HG02870 (cell line): ENCODE results near the gene ARHGAP31.
A peak's percentile ranks its signal among the peaks of the same experiment; 100 is the strongest.
"Not testable (repeated sequence)": the region's sequence is repeated elsewhere in the genome, so short reads cannot be mapped to it uniquely, and the experiment has no call there.

Experiments used
- ATAC-seq: cut with Tn5 transposase; IDR thresholded peaks from one replicate; pipeline ENCODE4 v1.9.1; 2021; ENCODE audit warnings: mild to moderate bottlenecking, moderate library complexity; ENCODE audit not compliant: unreplicated experiment

The ARHGAP31 gene

DNA sequence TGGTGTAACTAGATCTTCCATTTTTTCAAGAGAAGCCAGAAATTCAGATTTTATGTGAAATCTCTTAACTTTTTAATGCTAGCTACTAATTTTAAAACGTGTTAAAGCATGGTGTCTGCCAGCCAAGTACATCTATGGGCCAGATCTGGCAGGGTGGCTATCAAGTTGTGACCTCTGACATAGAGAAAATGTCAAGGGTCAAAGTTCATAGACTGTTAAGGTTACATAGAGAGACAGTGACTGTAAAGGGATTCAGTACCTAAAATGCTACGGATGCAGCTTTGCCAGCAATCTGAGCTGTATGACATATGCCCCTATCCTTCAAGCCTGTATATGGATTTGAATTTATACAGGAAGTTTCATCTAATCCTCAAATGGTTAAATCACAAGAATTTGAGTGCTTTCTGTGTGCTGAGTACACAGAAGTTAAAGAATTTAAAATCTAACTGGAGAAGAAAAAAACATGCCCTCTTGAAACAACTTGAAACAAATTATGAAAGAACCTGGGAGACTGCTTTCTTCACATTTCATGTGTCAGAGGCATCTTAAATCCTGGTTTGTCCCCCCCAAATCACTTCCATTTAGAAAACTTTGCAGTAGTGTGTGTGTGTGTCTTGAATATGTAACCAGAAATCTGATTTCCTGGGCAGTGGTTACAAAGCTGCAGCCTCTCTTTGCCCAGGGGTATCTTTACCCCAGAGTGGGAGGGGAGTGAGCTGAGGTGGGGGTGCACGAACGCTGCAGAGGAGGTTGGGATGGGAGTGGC, 895 bp upstream of the ARHGAP31 start:
- ATAC-seq, result no peak

DNA sequence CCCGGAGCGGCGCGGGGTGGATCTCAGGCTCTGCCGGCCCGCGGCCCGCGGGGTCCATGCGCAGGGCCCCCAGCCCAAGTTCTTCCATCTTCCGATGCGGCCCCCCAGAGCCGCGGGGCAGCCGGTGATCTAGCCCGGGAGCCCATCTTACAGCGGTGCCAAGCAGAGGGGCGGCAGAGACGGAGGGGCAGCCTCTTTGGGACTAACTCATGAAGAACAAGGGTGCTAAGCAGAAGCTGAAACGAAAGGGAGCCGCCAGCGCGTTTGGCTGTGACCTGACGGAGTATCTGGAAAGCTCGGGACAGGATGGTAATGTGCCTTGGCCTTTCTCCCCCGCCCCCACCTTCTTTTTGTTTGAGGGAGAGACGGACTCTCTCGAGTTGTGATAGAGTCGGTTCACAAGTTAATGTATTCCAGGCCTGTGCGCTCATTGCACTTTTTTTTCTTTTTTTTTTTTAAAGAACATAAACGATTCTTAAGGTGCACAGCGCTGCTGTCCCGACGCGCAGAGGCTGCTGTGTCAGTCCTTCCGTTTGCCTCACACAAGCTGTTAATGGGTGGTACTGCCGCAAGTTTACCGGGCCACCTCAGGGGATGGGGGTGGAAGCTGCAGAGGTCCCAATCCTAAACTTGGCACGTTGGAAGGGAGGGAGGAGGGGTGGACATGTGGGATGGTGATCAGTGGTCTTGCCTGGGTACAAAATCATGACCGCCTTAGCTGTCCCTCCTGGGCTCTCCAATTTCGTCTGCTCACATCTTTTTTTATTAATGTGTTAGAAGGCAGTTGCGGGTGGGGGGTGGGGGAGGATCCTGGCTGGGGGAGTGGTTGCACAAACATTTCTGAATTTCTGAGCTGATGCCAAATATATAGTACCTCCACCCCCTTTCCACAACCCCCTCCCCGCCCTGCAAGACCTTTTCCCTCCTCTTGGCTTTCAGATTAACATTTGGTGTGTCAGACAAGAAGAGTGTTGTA, 801 bp downstream of the ARHGAP31 start:
- peak; percentile 26 for ATAC-seq

DNA sequence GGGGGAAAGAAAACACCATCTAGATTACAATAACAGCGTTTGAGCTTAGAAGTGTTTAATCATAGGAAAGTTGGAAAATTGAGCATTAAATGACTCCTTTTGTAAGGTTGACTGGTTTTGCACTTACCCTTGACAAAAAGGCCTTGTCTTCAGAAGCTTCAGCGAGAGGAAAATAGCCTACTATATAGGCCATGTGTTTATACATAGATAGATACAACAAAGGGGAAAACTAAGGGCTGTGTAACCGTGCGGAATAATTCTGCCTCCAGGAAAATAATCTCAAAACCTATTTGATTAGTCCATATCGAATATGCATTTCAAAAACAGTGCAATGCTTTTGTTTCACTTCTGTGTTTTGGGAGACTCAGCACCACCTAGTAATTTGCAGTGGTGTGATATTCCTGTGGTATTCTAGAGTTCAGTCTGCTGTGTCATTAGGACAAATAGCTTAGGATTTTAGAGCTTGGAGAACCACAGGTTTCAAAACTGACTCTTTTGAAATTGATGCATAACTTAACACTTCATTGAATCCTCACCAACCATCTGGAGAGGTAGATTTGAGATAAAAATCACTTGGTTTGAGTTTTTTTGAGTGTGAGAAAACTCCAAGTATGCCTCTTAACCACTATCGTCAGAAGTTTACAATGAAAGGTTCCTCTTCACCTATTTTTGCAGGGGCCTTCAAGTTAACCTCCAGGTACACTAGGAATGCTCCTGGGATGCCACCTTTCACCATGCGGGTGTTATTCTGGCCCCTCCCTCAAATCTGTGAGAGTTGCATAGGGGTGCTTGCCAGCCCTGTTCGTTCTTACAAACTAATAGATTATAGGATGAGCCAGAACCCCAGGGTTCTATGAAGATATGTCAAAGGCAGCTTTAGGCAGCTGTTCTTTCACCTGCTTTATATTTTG, 1.9 kb downstream of the ARHGAP31 start:
- no peak for ATAC-seq

DNA sequence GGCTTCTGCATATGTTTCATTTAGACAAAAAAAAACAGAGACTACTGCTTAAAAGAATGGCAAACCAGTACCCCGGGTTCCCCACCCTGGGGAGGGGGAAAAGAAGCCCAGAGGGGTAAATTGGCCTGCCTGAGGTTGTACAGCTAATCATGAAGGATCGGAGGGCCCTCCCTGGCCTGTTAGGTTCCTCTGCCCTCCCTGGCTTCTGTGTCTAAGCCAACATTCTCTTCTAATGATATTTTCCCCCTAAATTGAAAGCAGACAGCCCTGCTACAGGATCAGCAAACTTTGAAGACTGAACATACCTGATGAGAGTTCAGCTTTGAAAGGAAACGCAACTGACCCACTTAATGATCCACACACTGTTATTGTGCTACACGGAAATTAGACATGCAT, 2.5 kb downstream of the ARHGAP31 start:
- ATAC-seq, result no peak

DNA sequence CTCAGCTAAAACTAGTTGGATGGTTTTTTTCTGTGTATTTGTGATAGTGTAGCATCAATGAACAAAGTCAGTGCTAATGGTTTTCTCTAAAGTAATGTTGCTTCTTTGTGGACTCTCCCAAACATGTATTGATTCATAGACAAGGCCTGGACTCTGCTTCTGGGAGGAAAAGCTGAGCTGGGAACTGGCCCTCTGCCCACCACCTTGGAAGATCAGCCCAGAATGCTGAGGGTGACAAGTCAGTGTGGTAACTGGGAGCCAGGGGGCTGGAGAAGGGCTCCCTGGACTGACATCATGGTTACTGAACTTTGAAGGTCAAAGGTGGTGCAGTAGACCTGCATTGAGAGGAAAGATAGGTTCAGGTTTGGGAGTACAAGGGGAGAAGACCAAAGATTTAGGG, 3.0 kb downstream of the ARHGAP31 start:
- ATAC-seq, result no peak

DNA sequence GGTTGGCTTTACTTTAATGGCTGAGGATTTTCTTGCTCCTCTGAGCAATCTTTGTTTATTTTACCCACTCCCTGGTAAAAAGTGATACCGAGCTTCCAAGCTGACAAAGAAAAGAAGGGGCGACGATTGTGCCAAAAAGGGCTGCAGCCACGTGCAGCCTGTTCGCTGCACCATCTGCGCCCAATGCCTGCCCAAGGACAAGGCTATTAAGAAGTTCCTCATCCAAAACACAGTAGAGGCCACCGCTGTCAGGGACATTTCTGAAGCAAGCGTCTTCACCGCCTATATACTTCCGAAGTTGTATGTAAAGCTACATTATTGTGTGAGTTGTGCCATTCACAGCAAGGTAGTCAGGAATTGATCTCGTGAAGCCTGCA, 4.4 kb downstream of the ARHGAP31 start:
- ATAC-seq, result no peak

DNA sequence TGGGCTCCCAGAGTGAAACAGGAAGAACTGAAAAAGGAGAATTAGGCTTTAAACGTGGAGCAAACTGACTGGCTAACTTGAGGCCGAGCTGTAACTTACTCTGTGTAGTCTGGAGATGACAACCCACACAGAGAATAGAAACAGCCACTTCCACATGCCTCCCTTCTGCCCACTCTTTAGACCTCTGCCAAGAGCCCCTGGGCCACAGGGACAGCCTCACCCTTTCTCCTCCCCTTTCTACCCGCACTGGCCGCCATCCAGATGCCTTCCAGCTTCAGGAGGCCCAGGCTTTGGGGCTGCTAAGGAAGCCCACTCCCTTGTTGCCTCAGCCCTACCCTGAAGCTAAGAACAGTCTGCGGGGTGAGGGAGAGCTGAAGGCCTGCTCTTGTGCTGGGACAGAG, 6.8 kb downstream of the ARHGAP31 start:
- ATAC-seq, result peak; percentile 30

DNA sequence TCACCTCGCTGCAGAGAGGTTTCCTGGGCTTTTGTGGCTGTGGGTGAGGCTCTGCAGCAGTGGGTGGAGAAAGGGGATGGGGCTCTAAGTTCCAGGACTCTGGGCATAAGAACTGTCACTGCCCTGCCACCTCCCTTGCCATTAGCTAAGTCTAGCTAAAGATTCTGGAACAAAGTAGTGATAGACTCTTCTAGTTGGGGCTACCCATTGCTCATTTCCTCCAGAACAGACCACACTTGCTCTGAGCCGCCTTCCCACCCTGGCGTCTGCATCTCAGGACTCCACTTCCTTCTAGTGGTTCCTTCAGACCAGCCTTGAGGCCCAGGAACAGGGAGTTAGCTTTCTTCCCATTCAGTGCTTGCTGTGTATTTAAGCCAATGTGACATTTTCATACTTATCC, 7.5 kb downstream of the ARHGAP31 start:
- ATAC-seq, result no peak

DNA sequence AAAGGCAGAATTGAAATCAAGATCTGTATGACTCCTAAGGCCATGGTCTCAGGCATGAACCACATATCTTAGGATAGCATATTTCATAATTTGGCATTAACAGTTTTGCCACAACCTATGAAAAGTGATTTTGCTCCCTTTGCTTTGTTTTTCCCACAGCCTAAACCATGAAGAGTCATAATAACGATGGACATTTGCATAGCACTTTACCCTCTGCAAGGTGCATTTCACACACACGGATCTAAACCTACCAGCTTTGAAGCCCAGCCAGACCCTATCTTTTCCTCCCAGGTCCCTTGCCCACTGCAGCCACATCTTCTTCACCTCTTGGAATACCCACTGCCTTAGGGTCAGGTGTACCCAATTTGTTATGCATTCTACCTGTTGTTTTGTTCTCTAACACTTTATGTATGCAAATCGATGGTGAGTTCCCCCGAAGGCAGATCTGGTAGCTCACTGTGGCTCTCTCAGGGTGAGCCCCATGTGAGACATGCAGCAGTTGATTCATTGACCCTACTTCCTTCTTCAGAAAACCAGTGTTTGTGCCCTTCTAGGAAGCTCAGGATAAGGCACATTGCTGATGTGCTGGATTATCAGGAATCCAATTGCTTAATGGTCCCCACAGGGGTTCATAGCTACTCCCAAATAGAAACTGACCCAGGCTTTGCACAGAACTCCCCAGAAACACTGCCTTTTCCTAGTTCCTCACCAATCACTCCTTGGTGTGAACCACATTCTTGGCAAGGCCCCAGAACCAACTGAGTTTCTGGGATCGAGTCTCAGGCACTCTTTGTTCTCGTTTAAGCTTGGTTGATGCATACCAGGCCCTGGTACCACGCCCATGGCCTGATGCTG, 8.7 kb downstream of the ARHGAP31 start:
- ATAC-seq, result peak; percentile 60

DNA sequence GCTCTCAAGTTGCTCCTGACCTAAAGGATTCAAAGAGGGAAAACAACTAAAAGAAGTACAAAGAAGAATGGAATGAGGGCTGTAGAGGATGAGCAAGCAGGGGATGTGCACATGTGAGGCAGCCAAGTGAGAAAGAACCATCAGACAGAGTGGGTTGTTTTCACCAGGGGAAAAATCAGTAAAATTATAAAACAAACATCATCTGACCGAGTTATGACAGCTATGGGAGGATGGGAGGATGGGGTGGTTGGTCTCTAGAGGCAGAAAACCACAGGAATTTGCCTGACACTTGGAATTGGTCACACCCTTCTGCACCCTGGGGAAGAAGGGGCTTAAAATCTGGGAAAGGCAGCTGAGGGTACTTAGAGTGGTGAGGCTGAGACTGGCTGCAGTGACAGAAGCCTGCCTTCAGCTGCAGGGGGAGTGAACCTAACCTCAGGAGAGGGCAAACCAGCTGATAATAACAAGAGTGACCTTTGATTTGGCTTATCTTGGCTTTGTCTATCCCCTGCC, 10.1 kb downstream of the ARHGAP31 start:
- ATAC-seq, result no peak

DNA sequence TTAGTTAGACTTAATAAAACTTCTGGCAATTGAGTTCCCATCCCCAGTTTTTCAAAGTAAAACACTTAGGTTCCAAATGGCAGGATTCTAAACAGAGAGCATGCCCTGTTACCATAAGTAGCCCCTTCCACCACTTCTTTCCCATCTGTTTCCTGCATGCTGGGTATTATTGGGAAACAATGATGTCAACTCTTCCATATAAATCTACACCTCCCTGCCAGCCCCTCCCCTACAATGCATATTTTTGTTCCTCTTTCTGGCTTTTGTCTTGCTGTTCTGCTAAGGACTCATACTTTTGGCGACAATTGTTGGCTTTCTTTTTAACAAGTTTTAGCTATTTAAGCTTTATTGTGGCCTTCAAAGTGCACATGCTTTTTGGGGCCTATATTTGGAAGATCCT, 11.1 kb downstream of the ARHGAP31 start:
- no peak for ATAC-seq

DNA sequence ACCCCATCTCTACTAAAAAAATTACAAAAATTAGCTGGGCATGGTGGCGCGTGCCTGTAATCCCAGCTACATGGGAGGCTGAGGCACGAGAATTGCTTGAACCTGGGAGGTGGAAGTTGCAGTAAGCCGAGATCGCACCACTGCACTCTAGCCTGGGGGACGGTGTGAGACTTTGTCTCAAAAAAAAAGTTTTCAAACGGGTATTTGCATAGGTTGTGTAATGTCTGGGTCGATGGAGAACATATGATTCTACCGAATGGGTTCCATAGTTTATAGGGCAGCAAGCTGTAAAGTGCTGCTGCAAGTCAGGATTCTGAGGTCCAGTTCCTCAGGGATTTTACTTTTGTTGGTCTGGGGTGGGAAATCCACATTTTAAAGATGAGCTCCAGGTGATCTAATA, 12.2 kb downstream of the ARHGAP31 start:
- ATAC-seq, result not testable (repeated sequence)

DNA sequence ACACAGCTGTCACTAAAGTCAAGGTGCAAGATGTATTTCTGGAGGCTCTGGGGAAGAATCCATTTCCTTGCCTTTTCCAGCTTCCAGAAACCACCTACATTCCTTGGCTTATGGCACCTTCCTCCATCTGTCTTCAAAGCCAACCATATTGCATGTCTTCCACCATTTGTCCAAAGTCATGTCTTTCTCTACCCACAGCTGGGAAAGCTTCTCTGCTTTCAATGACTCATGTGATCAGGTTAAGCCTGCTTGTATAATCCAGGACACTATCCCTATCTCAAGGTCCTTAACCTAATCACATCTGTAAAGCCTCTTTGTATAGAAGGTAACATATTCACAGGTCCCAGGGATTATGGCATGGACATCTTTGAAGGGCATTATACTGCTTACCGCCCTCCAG, 14.2 kb downstream of the ARHGAP31 start:
- no peak for ATAC-seq

DNA sequence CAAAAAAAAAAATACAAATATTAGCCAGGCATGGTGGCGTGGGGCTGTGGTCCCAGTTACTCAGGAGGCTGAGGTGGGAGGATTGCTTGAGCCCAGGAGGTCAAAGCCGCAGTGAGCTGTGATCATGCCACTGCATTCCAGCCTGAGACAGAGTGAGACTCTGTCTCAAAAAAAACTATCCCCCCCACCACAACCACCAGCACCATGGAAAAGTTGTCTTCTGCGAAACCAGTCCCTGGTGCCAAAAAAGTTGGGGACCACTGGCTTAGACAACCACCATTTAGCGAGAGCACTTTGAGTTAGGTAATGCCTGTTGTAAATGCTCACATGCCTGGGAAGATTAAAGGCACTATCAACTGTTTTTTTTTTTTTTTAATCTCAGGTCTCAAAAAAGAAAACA, 15.4 kb downstream of the ARHGAP31 start:
- ATAC-seq, result no peak

DNA sequence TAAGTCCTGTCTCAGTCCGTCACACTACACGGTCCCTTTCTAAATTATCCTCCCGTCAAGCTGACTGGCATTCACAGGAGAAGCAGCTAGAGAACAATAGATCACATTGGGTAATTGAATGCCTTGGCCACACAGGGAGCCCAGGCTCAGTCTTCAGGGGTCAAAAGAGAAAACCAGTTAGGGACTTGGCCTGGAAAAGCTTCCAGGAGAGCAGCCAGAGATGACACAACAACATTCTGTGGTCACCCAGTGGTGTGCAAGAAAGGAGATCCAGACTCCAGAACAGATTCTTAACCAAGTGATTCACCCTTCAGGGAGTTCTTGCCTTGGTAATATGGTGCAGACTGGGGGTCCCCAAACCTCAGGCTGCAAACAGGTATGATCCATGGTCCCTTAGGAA, 15.9 kb downstream of the ARHGAP31 start:
- no peak for ATAC-seq

DNA sequence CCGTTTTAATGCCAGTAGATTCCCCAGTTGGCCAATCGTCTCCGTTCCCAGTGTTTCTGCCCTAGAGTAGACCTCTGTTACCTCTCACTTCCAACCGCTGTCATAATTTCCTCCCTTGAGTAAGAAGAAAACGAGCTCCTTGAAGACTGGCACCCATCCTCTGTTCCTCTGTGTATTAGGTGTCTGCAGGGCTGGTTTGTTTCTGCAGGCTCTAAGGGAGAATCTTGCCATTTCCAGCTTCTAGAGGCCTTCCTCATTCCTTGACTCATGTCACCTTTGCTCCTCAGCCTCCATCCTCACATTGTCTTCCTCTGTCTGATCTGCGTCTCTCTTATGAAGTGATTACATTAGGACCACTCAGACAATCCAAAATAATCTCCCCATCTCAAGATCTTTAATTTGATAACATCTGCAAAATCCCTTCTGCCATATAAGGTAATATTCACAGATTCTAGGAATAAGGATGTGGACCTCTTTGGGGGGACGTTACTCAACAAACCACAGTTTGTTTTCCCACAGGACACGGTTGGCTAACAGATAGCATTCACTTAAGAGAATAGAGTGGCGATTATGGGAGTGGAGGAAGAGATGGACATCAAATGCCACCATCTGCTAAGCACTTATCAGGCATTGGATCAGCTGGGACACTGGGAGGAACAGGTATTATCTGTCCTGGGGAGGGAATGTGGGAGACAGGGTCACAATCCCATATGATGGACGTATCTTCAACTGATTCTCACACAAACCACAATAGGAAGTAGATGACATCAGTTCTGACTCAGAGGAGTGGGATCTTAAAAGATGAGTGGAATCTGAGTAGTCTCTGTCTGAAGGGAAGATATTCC, 17.1 kb downstream of the ARHGAP31 start:
- ATAC-seq, result no peak

DNA sequence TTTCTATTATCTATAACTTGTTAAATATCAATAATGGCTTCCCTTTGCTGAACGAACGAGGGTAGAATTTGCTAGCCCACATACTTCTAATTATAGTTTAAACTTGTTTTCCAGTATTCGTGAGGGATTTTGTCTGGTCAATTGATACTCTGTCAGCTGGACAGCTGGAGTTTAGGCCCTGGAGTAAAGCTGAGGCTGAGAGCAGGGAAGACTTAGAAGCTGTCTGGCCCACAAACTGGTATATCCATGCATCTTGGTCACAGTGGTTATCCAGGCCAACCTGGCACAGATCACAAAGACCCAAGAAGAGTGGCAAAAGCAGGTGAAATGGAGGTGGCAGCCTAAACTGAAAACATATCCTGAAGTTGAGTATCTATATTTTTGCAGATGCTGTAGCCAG, 19.3 kb downstream of the ARHGAP31 start:
- no peak for ATAC-seq

DNA sequence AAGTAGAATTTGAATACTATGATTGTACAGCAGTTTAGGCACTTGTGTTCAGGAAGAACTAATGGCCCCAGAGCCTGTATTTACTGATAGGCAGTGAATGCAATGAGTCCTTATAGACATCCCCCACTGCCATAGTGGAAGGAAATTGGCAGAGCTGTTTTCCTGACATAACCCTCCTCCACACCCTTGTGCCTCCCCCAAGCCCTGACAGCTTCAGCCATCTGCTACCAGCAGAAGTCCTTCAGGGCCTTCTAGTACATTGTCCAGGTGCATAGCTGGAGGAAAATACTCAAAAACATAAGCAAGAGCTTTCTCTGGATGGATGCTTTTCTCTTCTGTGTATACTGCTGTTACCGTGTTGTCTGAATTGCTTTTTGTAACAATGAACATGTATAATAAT, 20.6 kb downstream of the ARHGAP31 start:
- ATAC-seq, result no peak
